H9 (cell line): ENCODE results near the gene IL31RA. TPM values are rescaled to one million over a fixed set of nuclear protein-coding genes. Genes with fewer than 3 reads are reported as not detected.

ENCODE experiments used
- DNase-seq: peaks from one replicate; pipeline ENCODE4 v3.0.0-alpha.2; 2017
- H2AFZ ChIP-seq: one replicate; pipeline ENCODE4 v1.6.1; 2013; ENCODE audit warnings: mild to moderate bottlenecking, low read length, control low read depth, moderate library complexity
- H2AK5ac ChIP-seq: 2 replicates; pipeline ENCODE4 v1.6.1; 2013; ENCODE audit warnings: low read length, control low read depth, mixed read lengths; ENCODE audit not compliant: insufficient read length
- H2BK120ac ChIP-seq: one replicate; pipeline ENCODE4 v1.6.1; 2013; ENCODE audit warnings: low read depth, mild to moderate bottlenecking, low read length, control low read depth, inconsistent platforms; ENCODE audit not compliant: poor library complexity, severe bottlenecking
- H2BK12ac ChIP-seq: 2 replicates; pipeline ENCODE4 v1.6.1; 2013; ENCODE audit warnings: low read length, control low read depth, mixed read lengths, low read depth; ENCODE audit not compliant: insufficient read length
- H2BK15ac ChIP-seq: 2 replicates; pipeline ENCODE4 v1.6.1; 2013; ENCODE audit warnings: low read depth, low read length, control low read depth
- H2BK20ac ChIP-seq: one replicate; pipeline ENCODE4 v1.6.1; 2013; ENCODE audit warnings: low read depth, mild to moderate bottlenecking, low read length, control low read depth, inconsistent platforms; ENCODE audit not compliant: poor library complexity, severe bottlenecking
- H2BK5ac ChIP-seq: 2 replicates; pipeline ENCODE4 v1.6.1; 2013; ENCODE audit warnings: low read length, control low read depth, mixed read lengths; ENCODE audit not compliant: insufficient read length
- H3K14ac ChIP-seq: 2 replicates; pipeline ENCODE4 v1.6.1; 2013; ENCODE audit warnings: low read length, control low read depth; ENCODE audit not compliant: insufficient read depth
- H3K18ac ChIP-seq: 2 replicates; pipeline ENCODE4 v1.6.1; 2013; ENCODE audit warnings: low read depth, mild to moderate bottlenecking, mixed read lengths, low read length, control low read depth; ENCODE audit not compliant: insufficient read length
- H3K23ac ChIP-seq: 2 replicates; pipeline ENCODE4 v1.6.1; 2013; ENCODE audit warnings: low read length, control low read depth, mixed read lengths, low read depth; ENCODE audit not compliant: insufficient read length
- H3K23me2 ChIP-seq: 2 replicates; pipeline ENCODE4 v1.6.1; 2013; ENCODE audit warnings: low read depth, mild to moderate bottlenecking, mixed read lengths, low read length, control low read depth; ENCODE audit not compliant: insufficient read length, poor library complexity, severe bottlenecking
- H3K27ac ChIP-seq: 2 replicates; pipeline ENCODE4 v1.5.1; 2013; ENCODE audit warnings: low read length, control low read depth, mixed read lengths, low read depth; ENCODE audit not compliant: insufficient read length
- H3K27me3 ChIP-seq: 2 replicates; pipeline ENCODE4 v1.6.1; 2013; ENCODE audit warnings: low read length, control low read depth, inconsistent platforms; ENCODE audit not compliant: insufficient read depth
- H3K4ac ChIP-seq: 2 replicates; pipeline ENCODE4 v1.6.1; 2013; ENCODE audit warnings: low read depth, mild to moderate bottlenecking, control low read depth, inconsistent platforms, low read length, moderate library complexity
- H3K4me1 ChIP-seq: 2 replicates; pipeline ENCODE4 v1.6.1; 2013; ENCODE audit warnings: low read length, control low read depth, inconsistent platforms; ENCODE audit not compliant: insufficient read depth
- H3K4me2 ChIP-seq: 2 replicates; pipeline ENCODE4 v1.6.1; 2013; ENCODE audit warnings: low read length, control low read depth, mixed read lengths; ENCODE audit not compliant: insufficient read length, insufficient read depth
- H3K56ac ChIP-seq: 2 replicates; pipeline ENCODE4 v1.6.1; 2013; ENCODE audit warnings: low read depth, mild to moderate bottlenecking, mixed read lengths, low read length, control low read depth; ENCODE audit not compliant: insufficient read length
- H3K79me1 ChIP-seq: 2 replicates; pipeline ENCODE4 v1.6.1; 2013; ENCODE audit warnings: low read depth, mild to moderate bottlenecking, moderate library complexity, low read length, control low read depth, inconsistent platforms; ENCODE audit not compliant: insufficient read depth, poor library complexity, severe bottlenecking
- H3K79me2 ChIP-seq: 2 replicates; pipeline ENCODE4 v1.6.1; 2013; ENCODE audit warnings: low read length, control low read depth, inconsistent platforms; ENCODE audit not compliant: insufficient read depth
- H3K9ac ChIP-seq: 2 replicates; pipeline ENCODE4 v1.6.1; 2013; ENCODE audit warnings: low read length, control low read depth, mixed read lengths; ENCODE audit not compliant: insufficient read length; ENCODE audit errors: extremely low read depth
- H3K9me3 ChIP-seq: one replicate; pipeline ENCODE4 v1.6.1; 2013; ENCODE audit warnings: low read depth, low read length, inconsistent platforms; ENCODE audit not compliant: control insufficient read depth
- H3T11ph ChIP-seq: one replicate; pipeline ENCODE4 v1.6.1; 2013; ENCODE audit warnings: mild to moderate bottlenecking, low read length, control low read depth, inconsistent platforms
- H4K20me1 ChIP-seq: one replicate; pipeline ENCODE4 v1.6.1; 2013; ENCODE audit not compliant: control insufficient read depth, insufficient read length, insufficient read depth
- H4K5ac ChIP-seq: 2 replicates; pipeline ENCODE4 v1.6.1; 2013; ENCODE audit warnings: low read depth, mild to moderate bottlenecking, mixed read lengths, low read length, control low read depth; ENCODE audit not compliant: insufficient read length
- H4K8ac ChIP-seq: replicated peaks from 2 replicates; pipeline ENCODE4 v1.6.1; 2013; ENCODE audit warnings: low read length, control low read depth, mixed read lengths, low read depth; ENCODE audit not compliant: insufficient read length
- H4K91ac ChIP-seq: 2 replicates; pipeline ENCODE4 v1.6.1; 2013; ENCODE audit warnings: low read depth, mild to moderate bottlenecking, moderate library complexity, mixed read lengths, low read length, control low read depth; ENCODE audit not compliant: insufficient read length
- H3K27ac Mint-ChIP-seq, 3 experiments: 2 replicates in 2 of 3; 3 replicates in 1 of 3; pipeline ENCODE4 v1.8.0; 2020 to 2021; ENCODE audit warnings: mixed read lengths in 3 of 3, mild to moderate bottlenecking in 1 of 3, moderate library complexity in 1 of 3
- H3K27me3 Mint-ChIP-seq: 2 replicates; pipeline ENCODE4 v1.8.0; 2021; ENCODE audit warnings: low read depth, mild to moderate bottlenecking, moderate library complexity, mixed read lengths
- H3K36me3 Mint-ChIP-seq, 3 experiments: 2 replicates in 2 of 3; 3 replicates in 1 of 3; pipeline ENCODE4 v1.8.0; 2020 to 2021; ENCODE audit warnings: low read depth in 3 of 3, mixed read lengths in 3 of 3; ENCODE audit not compliant: insufficient read depth in 1 of 3
- H3K4me1 Mint-ChIP-seq, 2 experiments: 2 replicates each; pipeline ENCODE4 v1.8.0; 2020; ENCODE audit warnings: mixed read lengths in 2 of 2
- H3K4me3 Mint-ChIP-seq, 2 experiments: 2 replicates in 1 of 2; 3 replicates in 1 of 2; pipeline ENCODE4 v1.8.0; 2020 to 2021; ENCODE audit warnings: mild to moderate bottlenecking in 2 of 2, mixed read lengths in 2 of 2, moderate library complexity in 1 of 2
- H3K9me3 Mint-ChIP-seq, 2 experiments: 2 replicates in 1 of 2; 3 replicates in 1 of 2; pipeline ENCODE4 v1.8.0; 2020; ENCODE audit warnings: mild to moderate bottlenecking in 2 of 2, mixed read lengths in 2 of 2, moderate library complexity in 1 of 2
- WGBS: extraction: QIAGEN DNeasy Blood & Tissue Kit; methylation state at CpG from one replicate; pipeline ENCODE4 v1.1.7; 2013; ENCODE audit warnings: missing lambda C conversion rate, low lambda C conversion rate, mixed read lengths; ENCODE audit not compliant: insufficient read length; ENCODE audit errors: extremely low coverage; 5-methylcytosine and 5-hydroxymethylcytosine counted together
- total RNA-seq: library from RNA; stranded (reverse); gene quantifications from 2 replicates; pipeline ENCODE4 v1.2.1, GENCODE V29; 2021
- TF ChIP-seq, protein P1 (sequence below): fragments of 200-600 bp; sonication (generic); conservative IDR thresholded peaks from 3 replicates; pipeline ENCODE4 v1.8.0; 2021; ENCODE audit warnings: antibody characterized with exemption, mild to moderate bottlenecking

Gene IL31RA
- total RNA-seq, 1 experiment from 2014 or later: 0.11 TPM

GRCh38 chr5:55847837-55848236 lies 3.3 kb upstream of the IL31RA start:
- H3K79me2 ChIP-seq: no peaks in the 10 kb centered on the region
- no peak overlapping the region for H2BK12ac ChIP-seq
- no peaks in the 10 kb centered on the region for H4K20me1 ChIP-seq
- no peak overlapping the region for H4K91ac ChIP-seq
- H3K23me2 ChIP-seq: no peaks in the 10 kb centered on the region
- no peak overlapping the region for H3K27ac ChIP-seq
- no peak overlapping the region for H4K8ac ChIP-seq
- no peak overlapping the region for H3K18ac ChIP-seq
- H3K9ac ChIP-seq: no peak overlapping the region
- no peak overlapping the region for H3T11ph ChIP-seq
- no peak overlapping the region for H3K4ac ChIP-seq
- H2BK15ac ChIP-seq: no peak overlapping the region
- H3K56ac ChIP-seq: no peak overlapping the region
- no peaks in the 10 kb centered on the region for H3K27me3 Mint-ChIP-seq
- DNase-seq: no peak
- no peak overlapping the region for H2BK20ac ChIP-seq
- H2AFZ ChIP-seq: no peak overlapping the region
- no peak overlapping the region for H3K27ac Mint-ChIP-seq
- H3K27me3 ChIP-seq: no peaks in the 10 kb centered on the region
- H3K14ac ChIP-seq: no peak overlapping the region
- no CpG with 5 or more reads among the region's 1 CpG for WGBS
- no peak overlapping the region for H3K4me2 ChIP-seq
- no peak overlapping the region for H2BK5ac ChIP-seq
- no peak overlapping the region for H3K4me3 Mint-ChIP-seq
- H3K9me3 ChIP-seq: no peaks in the 10 kb centered on the region
- H3K4me1 ChIP-seq: no peaks in the 10 kb centered on the region
- no peak overlapping the region for H3K23ac ChIP-seq
- no peaks in the 10 kb centered on the region for H3K36me3 Mint-ChIP-seq
- H3K4me1 Mint-ChIP-seq: no peaks in the 10 kb centered on the region
- H3K79me1 ChIP-seq: no peaks in the 10 kb centered on the region
- TF ChIP-seq, protein P1, sequence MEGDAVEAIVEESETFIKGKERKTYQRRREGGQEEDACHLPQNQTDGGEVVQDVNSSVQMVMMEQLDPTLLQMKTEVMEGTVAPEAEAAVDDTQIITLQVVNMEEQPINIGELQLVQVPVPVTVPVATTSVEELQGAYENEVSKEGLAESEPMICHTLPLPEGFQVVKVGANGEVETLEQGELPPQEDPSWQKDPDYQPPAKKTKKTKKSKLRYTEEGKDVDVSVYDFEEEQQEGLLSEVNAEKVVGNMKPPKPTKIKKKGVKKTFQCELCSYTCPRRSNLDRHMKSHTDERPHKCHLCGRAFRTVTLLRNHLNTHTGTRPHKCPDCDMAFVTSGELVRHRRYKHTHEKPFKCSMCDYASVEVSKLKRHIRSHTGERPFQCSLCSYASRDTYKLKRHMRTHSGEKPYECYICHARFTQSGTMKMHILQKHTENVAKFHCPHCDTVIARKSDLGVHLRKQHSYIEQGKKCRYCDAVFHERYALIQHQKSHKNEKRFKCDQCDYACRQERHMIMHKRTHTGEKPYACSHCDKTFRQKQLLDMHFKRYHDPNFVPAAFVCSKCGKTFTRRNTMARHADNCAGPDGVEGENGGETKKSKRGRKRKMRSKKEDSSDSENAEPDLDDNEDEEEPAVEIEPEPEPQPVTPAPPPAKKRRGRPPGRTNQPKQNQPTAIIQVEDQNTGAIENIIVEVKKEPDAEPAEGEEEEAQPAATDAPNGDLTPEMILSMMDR: no peak
- H4K5ac ChIP-seq: no peak overlapping the region
- no peak overlapping the region for H2BK120ac ChIP-seq
- peaks cover 4 to 12% of the 10 kb centered on the region in 2 experiments; a peak in 3 of 5 replicates for H3K9me3 Mint-ChIP-seq
- H2AK5ac ChIP-seq: no peak overlapping the region
